ENCODE results near the gene TMEM198. TPM values are rescaled to one million over a fixed set of nuclear protein-coding genes. Genes with fewer than 3 reads are reported as not detected.
A peak's percentile ranks its signal among the peaks of the same experiment; 100 is the strongest.

The TMEM198 gene
- total and polyA plus RNA-seq, 2 experiments from 2014 or later = 8.0 to 10.4 TPM

- H3K4me2 ChIP-seq = no peak overlapping the region
- no peak overlapping the region for H3K4me3 ChIP-seq
- no peaks in the 10 kb centered on the region for H3K9me3 ChIP-seq (ENCODE audit: low read depth)
- H3K27me3 ChIP-seq = peaks cover 66% of the 10 kb centered on the region
- no peak overlapping the region for H2AFZ ChIP-seq
- WGBS (ENCODE audit: low lambda C conversion rate, missing lambda C conversion rate) = 95% methylated on average over 6 of the region's 8 CpGs
- H3K79me2 ChIP-seq = no peaks in the 10 kb centered on the region
- H4K20me1 ChIP-seq (ENCODE audit: insufficient read depth, poor library complexity, severe bottlenecking) = no peaks in the 10 kb centered on the region
- no peak for DNase-seq (ENCODE audit: low spot score)
- H3K27ac ChIP-seq = no peak overlapping the region
- H3K9me2 ChIP-seq (replicated peaks; ENCODE audit: insufficient read depth) = no peaks in the 10 kb centered on the region
- peaks cover 26% of the 10 kb centered on the region for H3K4me1 ChIP-seq (ENCODE audit: insufficient read depth)
- no peak for TF ChIP-seq CTCF (IDR thresholded peaks at IDR 0.05; ENCODE audit: poor library complexity)
- no peak for TF ChIP-seq EZH2phosphoT487 (IDR thresholded peaks at IDR 0.05; ENCODE audit: low read depth, severe bottlenecking, unreplicated experiment)
- no peak for TF ChIP-seq EZH2 (IDR thresholded peaks at IDR 0.05; ENCODE audit: borderline replicate concordance)
- no peaks in the 10 kb centered on the region for H3K36me3 ChIP-seq (replicated peaks; ENCODE audit: insufficient read depth, low read depth)
Observed at GRCh38 chr2:219520079-219520478, 23.7 kb upstream of the TMEM198 start.

GRCh38 chr2:219521066-219521880, 22.6 kb upstream of the TMEM198 start:
- DNase-seq (ENCODE audit: low spot score) = peak; percentile 76
- Histone ChIP-seq H3K27me3 (peaks cover 60% of the 10 kb centered on the region), H2AFZ (no peak overlapping the region), H3K4me1 (ENCODE audit: insufficient read depth) (peaks cover 26% of the 10 kb centered on the region), H3K9me3 (ENCODE audit: low read depth) (no peaks in the 10 kb centered on the region), H3K9me2 (replicated peaks; ENCODE audit: insufficient read depth) (no peaks in the 10 kb centered on the region), H3K4me3 (no peak overlapping the region), H3K79me2 (no peaks in the 10 kb centered on the region), H3K4me2 (peak overlapping the region; percentile 13), H3K36me3 (replicated peaks; ENCODE audit: insufficient read depth, low read depth) (no peaks in the 10 kb centered on the region), H3K27ac (no peak overlapping the region), H4K20me1 (ENCODE audit: insufficient read depth, poor library complexity, severe bottlenecking) (no peaks in the 10 kb centered on the region)
- WGBS (ENCODE audit: low lambda C conversion rate, missing lambda C conversion rate) = 11% methylated on average over 11 of the region's 14 CpGs
- TF ChIP-seq CTCF (IDR thresholded peaks at IDR 0.05; ENCODE audit: poor library complexity) (peak; percentile 74), EZH2 (IDR thresholded peaks at IDR 0.05; ENCODE audit: borderline replicate concordance) (peak; percentile 50), EZH2phosphoT487 (IDR thresholded peaks at IDR 0.05; ENCODE audit: low read depth, severe bottlenecking, unreplicated experiment) (no peak)

GRCh38 chr2:219522111-219523030, 21.5 kb upstream of the TMEM198 start:
- under 1% methylated on average over 23 of the region's 70 CpGs for WGBS (ENCODE audit: low lambda C conversion rate, missing lambda C conversion rate)
- peak overlapping the region; percentile 89 for H3K4me2 ChIP-seq
- H3K27me3 ChIP-seq = peaks cover 57% of the 10 kb centered on the region
- no peaks in the 10 kb centered on the region for H3K9me2 ChIP-seq (replicated peaks; ENCODE audit: insufficient read depth)
- H3K4me1 ChIP-seq (ENCODE audit: insufficient read depth) = peaks cover 26% of the 10 kb centered on the region
- no peak overlapping the region for H3K27ac ChIP-seq
- no peaks in the 10 kb centered on the region for H3K36me3 ChIP-seq (replicated peaks; ENCODE audit: insufficient read depth, low read depth)
- H3K9me3 ChIP-seq (ENCODE audit: low read depth) = no peaks in the 10 kb centered on the region
- DNase-seq (ENCODE audit: low spot score) = peak; percentile 71
- no peak overlapping the region for H2AFZ ChIP-seq
- no peaks in the 10 kb centered on the region for H3K79me2 ChIP-seq
- no peaks in the 10 kb centered on the region for H4K20me1 ChIP-seq (ENCODE audit: insufficient read depth, poor library complexity, severe bottlenecking)
- H3K4me3 ChIP-seq = peak overlapping the region; percentile 23
- no peak for TF ChIP-seq EZH2phosphoT487 (IDR thresholded peaks at IDR 0.05; ENCODE audit: low read depth, severe bottlenecking, unreplicated experiment)
- peak; percentile 23 for TF ChIP-seq EZH2 (IDR thresholded peaks at IDR 0.05; ENCODE audit: borderline replicate concordance)
